ENCODE results near the gene HSD17B3.
"Not testable (repeated sequence)": the region's sequence is repeated elsewhere in the genome, so short reads cannot be mapped to it uniquely, and the experiment has no call there.

The HSD17B3 gene

DNA sequence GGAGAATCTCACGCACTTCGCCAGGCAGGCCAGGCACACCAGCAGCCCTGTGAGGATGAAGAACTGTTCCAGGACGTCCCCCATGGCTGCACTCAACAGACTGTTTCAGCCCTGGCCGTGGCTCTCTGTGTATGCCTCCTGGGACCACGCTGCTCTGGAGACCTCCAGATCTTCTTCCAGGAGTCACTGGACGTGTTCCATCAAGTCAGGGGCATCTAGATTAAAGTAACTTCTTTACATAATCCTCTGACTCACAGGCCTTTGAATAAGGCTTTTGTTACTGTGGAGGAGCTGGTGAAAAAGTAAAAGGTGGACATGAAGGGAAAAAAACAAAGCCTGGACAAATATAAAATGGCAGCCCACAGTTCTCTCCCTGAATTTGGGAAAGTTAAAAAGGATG lies at the start of gene HSD17B3:
HSD17B3 (minus strand) TSS at position 156 of the 400 bp plus-strand sequence; CDS start at position 84, 72 bp downstream.
- no peak for DNase-seq

DNA sequence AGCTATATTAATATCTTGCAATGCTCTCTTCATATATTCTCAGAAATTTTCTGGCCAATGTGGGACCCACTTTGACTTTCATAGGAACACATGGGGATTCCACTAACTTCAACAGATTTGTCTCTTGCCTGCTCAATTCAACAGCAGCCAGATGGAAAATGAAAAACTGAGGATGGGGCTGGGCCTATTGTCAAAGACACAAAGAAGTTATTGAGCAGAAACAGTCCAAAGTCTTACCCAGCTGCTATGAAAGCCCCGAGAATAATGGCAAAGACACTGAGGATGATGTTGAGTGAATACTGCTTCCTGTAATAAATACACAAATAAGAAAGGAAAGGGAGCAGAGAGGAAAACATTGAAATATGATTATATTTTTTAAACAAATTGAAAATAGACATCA lies 48.9 kb upstream of the HSD17B3 start:
- no peak for DNase-seq

DNA sequence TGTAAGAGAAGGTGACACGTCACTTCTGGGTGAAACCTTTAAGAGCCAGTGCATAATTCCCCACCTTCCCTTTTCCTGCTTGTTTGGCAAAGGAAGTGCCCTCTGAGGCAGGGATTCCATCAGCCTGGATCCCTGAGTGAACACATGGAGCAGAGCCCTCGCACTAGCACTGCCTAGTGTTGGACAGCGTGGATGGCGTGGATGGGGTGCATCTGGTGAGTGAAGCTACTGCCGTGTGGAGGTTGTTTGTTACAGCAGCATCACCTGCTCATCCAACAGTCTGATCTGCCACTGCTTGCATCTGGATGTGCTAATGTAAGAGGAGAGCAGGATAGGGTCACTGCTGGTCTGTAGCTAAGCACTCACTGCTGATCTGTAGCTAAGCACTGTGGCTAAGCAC lies 46.3 kb upstream of the HSD17B3 start:
- no peak for DNase-seq

DNA sequence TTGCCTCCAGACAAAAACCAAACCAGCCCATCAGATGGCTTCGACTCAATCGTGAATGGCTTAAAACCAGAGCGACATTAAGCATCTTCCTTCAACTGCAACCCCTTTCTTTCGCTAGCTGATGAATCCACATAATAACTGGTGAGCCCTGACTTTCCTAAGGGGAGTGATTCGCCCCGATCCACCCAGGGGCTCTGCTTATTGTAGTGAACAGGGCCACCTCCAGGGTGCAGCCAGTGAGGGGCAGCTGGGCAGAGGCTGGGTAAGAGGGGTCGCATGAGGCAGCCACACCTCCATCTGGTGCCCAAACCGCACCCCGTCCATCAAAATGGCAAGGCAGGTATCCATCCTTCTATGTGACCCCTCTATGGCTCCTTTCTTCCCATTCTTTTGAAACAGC lies 43.6 kb upstream of the HSD17B3 start:
- DNase-seq: no peak

DNA sequence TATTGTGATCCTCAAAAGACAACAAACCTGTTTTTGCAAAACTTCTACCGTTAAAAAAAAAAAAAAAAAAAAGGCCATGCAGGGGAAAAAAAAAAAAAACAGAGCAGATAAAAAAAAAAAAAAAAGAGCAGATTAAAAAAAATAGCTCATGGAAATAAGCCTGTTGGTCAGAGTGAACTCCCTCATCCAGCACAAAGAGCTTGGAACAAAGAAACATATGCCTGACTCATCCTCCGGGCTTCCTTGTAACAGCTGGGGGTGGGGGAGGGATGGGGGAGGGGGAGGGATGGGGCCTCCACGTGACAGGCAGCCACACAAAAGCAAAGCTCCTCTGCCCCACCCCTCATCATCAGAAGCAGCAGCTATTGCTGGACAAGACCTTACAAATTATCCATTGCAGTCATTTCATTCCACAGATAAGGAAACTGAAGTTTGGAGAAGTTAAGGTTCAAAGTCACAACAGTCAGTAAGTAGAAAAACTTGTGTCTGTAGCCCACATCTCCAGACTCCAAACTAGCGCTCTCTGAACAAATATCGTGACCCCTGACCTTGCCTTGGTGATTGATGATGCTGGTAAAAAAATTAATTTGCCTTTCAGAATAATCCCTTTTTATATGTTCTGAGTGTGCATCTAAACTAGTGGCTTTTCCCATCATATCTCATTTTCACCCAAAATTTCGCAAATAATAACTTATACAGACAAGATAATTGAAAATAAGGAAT lies 42.6 kb upstream of the HSD17B3 start:
- peak; percentile 80 for DNase-seq

DNA sequence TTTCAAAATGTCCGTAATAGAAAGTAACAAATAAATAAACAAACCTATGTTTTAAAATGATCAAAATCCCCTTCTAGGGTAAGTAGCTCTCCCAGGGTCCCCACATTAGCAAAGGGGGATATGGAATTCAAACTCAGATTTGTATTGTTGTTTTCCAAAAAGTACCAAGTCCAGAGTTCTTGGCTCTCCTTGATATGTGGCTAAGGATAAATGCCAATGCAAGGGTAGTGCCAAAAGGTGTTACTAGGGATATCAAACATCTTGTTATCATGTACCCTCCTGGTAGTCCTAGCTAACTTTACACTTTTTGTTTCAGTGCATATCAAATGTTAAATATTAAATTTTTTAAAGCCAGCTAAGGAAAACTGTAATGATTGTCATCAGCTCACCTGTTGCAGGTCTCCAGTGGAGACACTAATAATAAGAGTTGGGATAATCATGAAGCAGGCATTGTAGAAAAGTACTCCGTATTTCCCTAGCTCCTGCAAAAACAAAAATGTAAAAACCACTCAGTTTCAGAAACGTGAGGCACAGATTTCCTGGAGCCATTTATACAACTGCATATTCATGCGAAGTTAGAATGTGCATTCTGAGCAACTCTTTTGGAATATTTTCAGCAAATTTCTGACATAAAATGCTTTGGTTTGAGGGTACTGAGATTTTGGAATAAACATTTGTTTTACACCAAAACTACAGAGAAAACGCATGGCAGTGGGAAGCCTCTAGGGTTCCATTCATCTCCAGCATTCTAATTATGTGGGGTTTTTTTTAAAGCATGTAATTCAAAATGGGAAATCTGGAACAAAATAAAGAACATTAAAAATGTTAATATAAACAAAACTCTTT lies 41.8 kb upstream of the HSD17B3 start:
- DNase-seq: no peak

DNA sequence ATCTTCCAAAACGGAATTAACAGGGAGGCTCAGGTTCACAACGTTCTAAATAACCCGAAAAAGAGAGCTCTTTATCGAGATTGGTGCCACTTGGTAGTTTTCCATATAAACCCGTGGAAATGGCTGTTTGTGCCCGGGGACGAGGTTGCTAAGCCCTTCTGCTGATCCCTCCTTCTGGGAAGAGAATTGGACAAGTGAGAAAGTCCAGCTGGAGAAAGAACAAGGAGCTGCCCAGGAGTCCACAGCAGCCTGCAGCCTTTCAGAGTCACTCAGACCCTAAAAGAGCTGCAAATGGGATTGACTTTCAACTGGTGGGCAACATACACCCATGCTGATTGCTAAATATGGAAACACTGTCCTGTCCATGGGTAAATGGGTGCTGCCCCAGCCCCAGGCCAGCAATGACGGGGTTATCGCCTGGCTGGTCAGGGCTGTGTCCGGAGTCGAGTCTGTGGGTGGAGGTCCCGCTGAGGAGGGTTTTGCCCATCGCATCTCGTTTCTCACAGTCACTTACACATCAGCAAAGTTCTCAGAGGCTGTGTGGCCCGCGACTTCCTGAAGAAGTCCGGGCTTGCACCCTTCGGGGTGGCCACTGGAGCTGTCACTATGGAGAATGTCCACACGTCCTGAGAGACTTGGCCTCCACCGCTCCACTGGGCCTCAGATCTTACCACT lies 40.7 kb upstream of the HSD17B3 start:
- DNase-seq: no peak

DNA sequence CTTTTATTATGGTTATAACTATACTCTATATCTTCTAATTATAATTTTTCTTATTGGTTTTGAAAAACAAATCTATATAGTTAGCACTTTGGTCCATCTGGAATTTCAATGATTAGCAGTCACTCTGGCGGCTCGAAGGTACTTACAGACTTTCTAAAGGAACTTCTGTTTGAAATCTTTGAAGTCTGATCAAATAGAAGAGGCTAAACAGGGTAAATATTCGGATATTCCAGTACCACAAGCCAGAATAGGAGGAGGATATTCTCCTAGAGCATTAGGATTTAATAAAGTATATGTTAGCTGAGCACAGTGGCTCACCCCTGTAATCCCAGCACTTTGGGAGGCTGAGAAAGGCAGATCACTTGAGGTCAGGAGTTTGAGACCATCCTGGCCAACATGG lies 38.7 kb upstream of the HSD17B3 start:
- DNase-seq: no peak

DNA sequence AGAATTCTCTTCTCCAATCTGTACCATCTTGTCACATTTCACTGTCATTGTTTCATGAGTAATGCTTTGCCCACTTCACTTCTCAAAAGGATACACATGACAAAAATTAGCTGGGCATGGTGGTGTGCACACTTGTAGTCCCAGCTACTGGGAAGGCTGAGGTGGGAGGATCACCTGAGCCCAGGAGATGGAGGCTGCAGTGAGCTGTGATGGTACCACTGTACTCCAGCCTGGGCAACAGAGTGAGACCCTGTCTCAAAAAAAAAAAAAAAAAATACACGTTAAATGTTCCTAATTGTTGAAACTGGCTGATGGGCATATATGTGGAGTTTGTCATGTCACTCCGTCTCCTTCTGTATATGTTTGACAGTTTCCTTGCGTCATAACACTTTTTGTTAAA lies 36.3 kb upstream of the HSD17B3 start:
- no peak for DNase-seq

DNA sequence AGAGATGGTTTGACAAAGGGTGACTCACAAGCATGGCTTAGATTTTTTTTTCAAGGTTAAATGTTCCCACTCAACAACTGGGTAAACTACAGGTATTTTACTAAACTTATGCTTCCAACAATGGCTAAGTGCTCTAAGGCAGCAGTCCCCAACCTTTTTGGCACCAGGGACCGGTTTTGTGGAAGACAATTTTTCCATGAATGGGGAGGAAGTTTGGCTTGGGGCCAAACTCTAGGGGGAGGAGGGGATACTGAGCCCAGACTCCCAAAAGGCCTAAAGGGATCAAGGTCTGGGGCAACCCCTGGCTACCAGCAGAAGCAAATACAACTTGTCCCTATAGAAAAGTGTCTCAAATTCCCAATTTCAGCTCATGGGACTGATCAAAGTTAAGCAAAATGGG lies 32.0 kb upstream of the HSD17B3 start:
- no peak for DNase-seq

DNA sequence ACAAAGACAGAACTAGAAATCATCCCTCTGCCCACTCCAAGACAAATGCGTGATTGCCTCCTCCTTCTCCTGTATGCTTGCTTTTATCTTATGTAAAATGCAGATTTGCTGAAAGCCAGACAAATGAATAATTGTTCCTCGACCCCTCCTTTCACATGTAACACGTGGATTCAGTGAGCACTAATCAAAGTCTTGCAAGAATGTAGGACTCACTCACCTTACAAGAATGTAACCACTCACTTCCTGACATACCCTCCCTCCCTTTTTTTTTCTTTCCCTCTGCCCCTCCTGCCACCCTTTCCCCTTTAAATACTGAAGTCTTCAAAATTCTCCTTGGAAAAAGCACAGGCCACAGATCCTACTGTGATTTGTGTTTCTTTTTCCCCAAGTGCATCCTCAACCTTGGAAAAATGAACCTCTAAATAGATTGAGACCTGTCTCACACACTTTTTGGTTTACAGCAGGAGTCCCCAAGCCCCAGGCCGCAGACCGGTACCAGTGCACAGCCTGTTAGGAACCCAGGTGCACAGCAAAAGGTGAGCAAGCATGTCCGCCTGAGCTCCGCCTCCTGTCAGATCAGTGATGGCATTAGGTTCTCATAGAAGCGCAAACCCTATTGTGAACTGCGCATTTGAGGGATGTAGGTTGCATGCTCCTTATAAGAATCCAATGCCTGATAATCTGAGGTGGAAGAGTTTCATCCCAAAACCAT lies 29.4 kb upstream of the HSD17B3 start:
- peak; percentile 56 for DNase-seq

DNA sequence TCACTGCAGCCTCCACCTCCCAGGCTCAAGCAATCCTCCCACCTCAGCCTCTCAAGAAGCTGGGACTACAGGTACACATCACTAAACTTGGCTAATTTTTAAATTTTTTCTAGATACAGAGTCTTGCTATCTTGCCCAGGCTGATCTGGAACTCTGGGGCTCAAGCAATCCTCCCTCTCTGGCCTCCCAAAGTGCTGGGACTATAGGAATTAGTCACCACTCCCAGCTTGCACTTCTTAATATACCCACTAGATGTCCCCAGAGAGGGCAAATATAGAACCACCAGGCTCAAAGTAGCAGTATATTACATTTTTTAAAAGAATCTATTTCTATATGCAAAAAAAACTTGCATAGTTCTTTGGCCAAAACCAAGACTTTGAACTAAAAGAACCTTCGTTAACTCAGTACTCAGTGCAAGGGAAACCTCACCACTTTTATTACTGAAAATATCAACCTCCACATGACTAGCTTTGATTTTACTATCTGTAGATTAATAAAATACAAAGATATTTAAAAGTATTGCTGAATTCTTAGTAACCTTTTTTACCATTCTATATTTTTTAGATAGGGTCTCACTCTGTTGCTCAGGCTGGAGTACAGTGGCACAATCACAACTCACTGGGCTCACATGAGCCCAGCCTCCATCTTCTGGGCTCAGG lies 25.8 kb upstream of the HSD17B3 start:
- DNase-seq: peak; percentile 29

DNA sequence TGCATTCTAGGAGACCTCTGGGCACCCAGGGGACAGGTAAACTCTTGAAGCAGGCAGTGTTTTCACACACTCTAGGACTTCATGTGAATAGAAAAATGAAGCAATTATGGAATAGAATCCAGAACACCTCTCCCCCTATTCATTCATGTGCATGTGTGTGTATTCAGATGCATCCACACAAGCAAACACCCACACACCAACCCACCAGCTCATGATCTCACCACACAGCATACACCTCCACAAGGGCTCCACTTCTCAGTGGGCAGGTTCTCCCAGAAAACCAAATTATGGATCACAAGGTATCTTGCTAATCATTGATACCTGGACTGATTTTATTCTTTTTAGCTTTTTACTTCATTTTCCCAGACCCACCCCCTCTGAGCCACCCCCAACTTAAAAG lies 21.2 kb upstream of the HSD17B3 start:
- DNase-seq: no peak

DNA sequence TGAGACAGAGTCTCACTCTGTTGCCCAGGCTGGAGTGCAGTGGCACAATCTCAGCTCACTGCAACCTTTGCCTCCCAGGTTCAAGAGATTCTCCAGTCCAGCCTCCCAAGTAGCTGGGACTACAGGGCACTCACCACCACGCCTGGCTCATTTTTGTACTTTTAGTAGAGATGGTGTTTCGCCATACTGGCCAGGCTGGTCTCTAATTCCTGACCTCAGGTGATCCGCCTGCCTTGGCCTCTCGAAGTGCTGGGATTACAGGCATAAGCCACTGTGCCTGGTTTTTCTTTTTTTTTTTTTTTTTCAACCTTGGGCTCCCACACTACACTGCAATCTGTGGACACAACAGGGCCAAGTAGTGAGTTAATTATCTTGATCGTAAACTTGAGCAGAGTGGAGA lies 20.8 kb upstream of the HSD17B3 start:
- not testable (repeated sequence) for DNase-seq

DNA sequence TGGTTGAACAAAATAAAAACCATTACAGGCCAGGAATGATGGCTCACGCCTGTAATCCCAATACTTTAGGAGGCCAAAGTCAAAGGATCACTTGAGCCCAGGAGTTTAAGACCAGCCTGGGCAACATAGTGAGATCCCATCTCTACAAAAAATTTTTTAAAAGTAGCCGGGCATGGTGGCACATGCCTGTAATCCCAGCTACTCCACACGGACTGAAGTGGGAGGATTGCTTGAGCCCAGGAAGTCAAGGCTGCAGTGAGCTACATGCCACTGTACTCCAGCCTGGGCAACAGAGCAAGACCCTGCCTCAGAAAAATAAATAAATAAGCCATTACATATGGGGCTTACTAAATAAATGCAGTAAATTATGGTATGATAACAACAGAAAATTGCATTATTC lies 20.2 kb upstream of the HSD17B3 start:
- DNase-seq: not testable (repeated sequence)

DNA sequence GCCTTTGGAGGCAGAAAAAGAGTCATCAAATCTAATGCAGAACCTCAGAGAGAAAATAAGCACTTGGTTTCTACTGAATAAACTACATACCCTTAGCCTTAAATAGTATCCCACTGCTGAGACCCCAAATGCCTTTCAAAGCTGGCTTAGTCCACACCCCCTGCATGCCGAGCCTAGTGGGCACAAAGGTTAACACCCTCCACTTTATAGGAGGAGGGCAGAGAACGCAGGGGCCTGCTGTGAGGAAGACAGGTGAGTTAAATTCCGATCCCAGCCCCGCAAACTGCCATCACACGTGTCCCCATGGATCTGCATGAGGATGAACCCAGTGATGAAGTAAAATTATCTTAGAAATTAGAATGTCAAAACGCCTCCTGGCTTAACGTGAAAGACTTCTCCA lies 19.5 kb upstream of the HSD17B3 start:
- DNase-seq: no peak

DNA sequence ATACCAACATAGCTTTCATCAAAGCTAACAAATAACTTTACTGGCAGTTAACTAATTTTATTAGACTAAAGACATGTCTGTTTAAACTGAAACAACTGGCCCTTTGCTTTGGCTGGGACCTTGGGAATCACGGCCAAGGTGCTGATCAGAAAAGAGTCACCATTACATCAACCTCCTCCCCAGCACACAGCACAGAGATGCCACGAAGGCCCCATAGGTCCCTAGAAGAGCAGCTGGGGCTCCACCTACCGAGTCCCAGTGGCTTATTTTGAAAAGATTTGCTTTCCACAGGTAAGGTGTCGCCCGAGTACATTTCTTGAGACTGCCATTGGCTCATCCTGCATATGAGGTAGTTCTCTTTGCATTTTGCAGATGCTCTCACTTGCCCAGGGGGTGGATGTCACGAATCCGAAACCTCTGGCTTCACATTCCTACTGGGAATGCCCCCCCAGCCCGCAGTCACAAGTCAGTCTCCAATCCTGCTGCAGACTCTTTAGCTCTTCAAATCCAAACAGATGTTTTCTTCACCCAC lies 18.8 kb upstream of the HSD17B3 start:
- no peak for DNase-seq

DNA sequence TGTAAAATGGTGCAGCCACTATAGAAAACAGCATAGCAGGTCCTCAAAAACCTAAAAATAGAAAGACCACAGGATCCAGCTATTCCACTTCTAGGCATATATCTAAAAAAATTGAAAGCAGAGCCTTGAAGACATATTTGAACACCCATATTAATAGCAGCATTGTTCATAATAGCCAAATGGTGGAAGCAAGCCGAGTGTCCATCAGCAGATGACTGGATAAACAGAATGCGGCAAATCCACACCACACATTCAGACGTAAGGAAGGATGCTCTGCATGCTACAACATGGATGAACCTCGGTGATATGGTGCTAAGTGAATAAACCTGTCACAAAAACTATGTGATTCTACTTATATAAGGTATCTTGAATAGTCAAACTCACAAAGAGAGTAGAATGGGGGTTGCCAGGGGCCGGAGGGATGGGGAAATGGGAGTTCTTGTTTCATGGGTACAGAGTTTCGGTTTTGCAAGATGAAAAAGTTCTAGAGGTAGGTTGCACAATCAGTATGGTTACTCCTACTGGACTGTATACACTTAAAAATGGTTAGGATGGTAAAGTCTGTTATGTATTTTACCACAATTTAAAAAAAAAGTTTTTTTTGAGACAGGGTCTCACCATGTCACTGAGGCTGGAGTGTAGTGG lies 17.1 kb upstream of the HSD17B3 start:
- DNase-seq: no peak

DNA sequence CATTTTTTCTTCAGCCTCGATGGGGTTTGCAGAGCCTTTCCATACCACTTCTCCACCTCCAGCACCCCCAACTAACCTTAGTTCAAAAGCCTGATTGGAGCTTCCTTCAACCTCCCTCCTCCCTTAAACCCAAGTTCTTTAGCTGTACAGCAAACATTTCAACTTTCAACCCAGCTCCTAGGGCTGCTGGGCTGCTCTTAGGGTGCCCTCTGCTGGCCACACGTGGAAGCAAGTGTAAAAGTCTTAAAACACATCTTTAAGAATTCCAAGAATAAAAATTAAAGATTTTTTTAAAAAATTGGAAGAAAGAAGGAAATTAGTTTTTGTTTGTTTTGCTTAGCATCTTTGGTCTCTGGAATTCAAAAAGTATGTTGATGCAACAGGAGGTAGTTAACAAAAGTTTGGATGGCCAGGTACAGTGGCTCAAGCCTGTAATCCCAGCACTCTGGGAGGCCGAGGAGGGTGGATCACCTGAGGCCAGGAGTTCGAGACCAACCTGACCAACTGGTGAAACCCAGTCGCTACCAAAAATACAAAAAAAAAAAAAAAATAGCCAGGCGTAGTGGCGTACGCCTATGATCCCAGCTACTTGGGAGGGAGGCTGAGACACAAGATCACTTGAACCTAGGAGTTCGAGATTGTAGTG lies 15.5 kb upstream of the HSD17B3 start:
- DNase-seq: peak; percentile 21

DNA sequence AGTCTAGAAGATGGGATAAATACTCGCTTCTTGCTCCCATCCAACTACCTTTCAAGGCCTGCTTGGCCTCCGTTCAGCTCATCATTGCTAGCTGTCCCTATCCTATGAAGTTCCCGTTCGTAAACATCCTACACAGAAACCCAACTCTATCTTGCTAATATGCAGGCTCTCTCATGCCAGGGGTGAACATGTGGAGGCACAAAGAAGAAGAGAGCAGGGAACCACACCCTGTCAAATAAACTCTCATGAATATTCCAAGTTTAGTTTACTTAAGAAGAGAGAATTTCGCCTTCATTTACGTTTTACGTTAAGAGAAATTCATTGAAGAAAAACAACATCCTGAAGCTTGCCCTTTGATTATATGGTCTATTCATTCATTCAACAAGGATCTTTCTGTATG lies 7.9 kb upstream of the HSD17B3 start:
- no peak for DNase-seq

DNA sequence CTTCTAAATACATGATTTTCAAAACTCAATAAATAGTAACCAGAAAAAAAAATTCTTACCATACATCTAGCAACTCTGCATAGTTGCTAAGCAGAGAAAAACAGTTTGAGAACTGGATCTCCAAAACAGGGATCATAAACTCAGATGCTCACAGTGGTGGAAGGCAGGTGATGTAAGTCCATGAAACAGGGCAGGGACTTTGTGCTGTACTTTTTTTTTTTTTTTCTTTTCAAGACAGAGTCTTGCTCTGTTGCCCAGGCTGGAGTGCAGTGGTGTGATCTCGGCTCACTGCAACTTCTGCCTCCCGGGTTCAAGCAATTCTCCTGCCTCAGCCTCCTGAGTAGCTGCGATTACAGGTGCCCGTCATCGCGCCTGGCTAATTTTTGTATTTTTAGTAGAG lies 5.0 kb upstream of the HSD17B3 start:
- DNase-seq: not testable (repeated sequence)
